ENCODE data around the gene TEX10. TPM values are rescaled to one million over a fixed set of nuclear protein-coding genes. Genes with fewer than 3 reads are reported as not detected.

Gene TEX10
- total RNA-seq (2022; extraction: Qiagen RNA extraction): 21.4 to 26.1 TPM (median 22.9 TPM) in 5 replicates

GRCh38 chr9:100352727-100353505 is at the start of gene TEX10:
Gene TEX10 (minus strand): TSS chr9:100352942. CDS start chr9:100349363, 3,579 bp downstream.

Other genes with a start within 250 kb of the TEX10 start
- gene MSANTD3, start 74.2 kb upstream of the TEX10 start, total RNA-seq (2022; extraction: Qiagen RNA extraction): 54.4 to 63.4 TPM (median 58.7 TPM) in 5 replicates
- 0.46 to 1.4 TPM (median 1.2 TPM) in 5 replicates for gene TMEFF1, start 120.2 kb upstream of the TEX10 start, total RNA-seq (2022; extraction: Qiagen RNA extraction)
- gene CAVIN4, start 225.1 kb upstream of the TEX10 start, total RNA-seq (2022; extraction: Qiagen RNA extraction): 0.32 to 0.48 TPM (median 0.39 TPM) in 5 replicates